ENCODE data around the gene GADD45G.

Gene GADD45G, protein sequence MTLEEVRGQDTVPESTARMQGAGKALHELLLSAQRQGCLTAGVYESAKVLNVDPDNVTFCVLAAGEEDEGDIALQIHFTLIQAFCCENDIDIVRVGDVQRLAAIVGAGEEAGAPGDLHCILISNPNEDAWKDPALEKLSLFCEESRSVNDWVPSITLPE

DNA sequence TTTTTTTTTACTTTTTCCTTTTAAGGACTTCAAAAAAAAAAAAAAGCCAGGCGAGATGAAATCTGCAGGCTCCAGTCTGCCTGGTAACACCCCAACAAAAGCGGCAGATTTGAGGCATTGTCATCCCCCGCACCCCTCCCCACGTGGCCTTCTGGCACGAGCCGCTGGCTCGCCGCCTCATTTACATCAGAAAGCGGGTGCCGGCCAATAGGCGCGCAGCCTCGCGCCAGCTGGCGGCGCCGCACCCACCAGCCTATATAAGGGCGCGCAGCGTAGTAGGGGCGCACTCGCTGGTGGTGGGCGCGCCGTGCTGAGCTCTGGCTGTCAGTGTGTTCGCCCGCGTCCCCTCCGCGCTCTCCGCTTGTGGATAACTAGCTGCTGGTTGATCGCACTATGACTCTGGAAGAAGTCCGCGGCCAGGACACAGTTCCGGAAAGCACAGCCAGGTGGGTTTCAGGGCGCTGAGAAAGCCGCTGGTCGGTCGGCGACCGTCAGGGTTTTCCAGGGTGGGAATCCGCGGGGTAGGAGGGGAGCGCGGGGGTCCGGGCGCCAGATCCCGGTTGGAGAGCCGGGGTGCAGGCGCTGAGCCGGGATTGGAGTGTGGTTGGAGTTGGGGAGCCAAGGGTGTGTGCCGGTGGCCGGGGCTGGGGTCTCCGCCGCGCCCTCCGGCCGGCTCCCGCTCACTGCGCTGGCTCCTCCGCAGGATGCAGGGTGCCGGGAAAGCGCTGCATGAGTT is at the start of gene GADD45G:
TSS of gene GADD45G (plus strand) at position 284 of the 736 bp plus-strand sequence. CDS start at position 394, 110 bp downstream.
- DNase-seq = peak; percentile 83 to 88

DNA sequence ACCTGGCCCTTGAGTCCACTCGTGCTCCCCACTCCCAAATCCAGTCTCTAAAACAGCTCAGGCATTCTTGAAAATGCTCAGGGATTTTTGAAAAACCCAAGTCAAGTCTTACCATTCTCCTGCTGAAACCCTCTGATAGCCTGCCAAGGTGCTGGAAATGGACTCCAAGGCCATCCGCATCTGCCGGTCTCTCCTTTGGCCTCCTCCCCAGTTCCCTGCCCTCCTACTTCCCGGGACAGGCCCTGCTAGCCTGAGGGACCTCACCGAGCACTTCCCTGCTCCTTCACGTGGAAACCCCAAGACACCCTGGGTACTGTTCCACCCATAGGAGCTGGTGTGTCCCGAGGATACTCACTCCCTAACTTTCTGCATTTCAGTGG is 49.8 kb upstream of the GADD45G start:
- DNase-seq = no peak

DNA sequence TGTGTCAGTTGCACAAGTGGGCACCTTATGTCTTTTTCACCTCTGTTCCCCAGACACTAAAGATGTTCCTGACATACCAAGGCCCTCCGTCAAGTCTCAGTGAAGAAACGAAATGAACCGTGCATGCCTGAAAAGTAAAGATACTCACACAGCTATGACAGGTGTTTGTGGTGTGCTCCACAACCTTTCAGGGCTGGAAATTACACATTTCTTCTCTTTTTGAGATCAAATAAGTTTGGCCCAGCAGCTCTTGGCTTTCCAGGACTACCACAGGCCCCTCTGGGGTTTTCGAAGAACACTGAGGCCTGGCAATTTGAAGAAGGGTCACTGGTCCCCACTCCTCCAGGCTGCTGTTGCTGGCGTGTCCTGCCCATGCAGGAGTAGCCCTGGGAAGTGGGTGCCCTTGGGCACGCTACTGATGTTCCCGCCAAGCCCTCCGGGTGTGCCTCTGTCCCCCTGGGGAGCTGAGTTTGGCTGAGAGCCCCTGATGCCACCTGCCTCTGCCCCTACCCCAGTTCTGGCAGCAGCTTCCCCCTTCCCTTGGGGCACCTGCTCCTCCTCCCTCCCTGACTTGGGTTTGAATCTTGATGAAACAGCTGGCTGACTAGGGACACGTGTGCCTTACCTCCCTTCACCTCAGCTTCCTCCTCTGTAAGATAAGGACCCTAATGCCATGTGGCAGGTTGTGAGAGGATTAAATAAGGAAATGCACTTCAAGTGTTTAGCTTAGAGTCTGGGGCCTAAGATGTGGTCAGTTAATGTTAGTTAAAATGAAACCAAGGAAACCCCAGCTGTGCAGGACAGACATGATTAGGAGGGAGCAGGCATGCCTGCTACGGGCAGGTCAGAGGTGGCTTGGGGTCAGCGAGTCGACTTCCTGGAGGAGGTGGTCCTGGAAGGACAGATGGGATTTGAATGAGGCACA is 49.1 kb upstream of the GADD45G start:
- no peak for DNase-seq

DNA sequence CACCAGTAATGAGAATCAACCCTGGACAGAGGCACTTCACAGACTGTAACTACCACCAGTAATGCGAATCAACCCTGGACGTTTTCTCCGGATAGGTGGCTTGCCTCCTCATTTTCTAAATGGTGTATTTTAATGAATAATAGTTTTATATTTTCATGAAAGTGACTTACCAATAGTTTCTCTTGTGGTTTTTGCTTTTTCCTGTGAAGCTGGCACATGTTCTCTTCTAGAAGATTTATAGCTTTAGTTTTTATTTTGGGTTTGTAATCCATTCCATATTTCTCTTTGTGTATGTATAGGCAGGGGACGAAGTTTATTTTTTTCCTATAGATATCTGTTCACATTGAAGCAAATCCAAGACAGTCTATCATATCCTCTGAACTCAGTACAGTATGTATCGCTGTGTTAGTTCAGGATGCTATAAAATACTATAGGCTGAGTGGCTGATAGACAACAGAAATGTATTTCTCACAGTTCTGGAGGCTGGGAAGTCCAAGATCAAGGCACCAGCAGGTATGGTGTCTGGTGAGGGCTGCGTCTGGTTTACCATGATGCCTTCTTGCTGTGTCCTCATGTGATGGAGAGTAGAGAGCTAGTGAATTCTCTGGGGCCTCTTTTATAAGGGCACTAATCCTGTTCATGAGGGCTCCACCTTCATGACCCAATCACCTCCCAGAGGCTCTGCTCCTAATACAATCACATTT is 46.5 kb upstream of the GADD45G start:
- DNase-seq = no peak

DNA sequence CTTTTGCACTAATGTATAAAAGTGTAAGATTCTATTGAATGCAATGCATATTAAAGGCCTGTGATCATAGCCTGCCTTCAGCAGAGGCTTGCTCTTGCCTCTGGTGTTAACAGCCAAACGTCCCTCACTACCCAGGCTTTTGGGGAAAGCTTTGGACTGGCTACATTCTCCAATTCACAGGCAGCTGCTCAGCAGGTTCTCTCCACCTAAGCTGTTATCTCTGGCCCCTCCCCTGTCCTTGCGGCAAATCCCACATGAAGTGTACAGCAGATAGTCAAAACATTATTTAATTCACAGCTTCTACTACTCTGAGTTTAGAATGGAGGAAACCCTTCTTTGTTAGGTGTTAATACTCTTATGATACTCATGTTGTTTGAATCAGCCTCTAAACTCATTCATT is 45.9 kb upstream of the GADD45G start:
- DNase-seq = no peak

DNA sequence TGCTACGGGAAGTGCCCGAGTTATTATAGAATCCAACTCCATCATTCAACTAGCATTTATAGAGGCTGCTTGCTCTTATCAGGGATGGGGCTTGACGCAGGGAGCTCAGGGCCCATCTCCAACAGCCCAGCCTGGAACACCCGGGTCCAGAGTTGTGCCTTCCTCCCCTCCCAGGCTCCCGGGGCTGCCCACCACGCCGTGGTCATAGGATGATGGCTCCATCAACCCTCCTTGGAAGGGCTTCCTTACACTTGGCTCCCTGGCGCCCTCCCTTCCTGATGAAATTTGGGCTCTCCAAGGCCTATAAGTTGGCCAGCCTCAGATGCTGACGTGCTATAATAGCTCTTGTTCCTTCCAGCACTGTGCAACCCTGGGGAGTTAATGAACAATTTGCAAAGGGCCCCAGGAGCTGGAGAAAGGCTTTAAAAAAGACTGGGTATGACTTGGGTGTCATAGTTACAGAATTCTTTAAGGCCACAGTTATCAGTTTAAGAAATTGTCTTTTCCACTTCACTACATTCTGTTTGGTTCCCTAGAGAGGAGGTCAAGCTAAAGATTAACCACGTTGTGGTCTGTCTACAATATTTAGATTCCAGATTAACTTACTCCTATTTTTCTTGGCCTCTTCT is 42.5 kb upstream of the GADD45G start:
- DNase-seq = no peak

DNA sequence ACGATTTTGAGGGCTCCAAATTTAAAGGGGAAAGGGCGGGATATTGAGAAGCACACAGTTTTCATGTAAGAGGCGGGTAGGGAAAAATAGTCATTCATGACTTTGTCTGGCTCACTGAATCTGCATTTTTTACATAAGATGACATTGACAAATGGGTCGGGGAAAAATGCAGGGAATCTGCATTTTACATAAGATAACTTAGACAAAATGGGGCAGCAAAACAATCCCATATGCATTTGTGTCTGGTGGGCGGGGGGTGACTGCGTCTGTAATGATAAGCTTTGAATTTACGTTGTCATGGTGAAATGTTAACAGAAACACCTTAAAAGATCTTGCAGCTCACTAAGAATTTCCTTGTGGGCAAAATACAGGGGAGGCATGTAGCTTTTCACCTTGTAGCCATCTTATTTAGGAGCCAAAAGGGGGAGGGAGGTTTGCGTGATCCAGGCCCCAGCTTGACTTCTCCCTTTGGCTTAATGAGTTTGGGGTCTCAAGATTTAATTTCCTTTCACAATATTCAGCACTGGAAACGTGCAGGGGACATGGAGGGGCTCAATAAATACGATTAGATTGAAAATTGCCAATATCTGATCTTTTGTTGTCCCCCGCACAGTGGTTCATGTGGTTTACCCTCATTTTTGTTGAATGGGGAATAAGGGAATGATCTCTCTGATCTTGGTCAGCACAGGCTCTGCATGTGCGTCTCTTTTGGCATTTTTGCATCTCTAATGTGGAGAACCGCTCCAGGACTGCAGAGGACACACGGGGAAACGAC is 41.1 kb upstream of the GADD45G start:
- DNase-seq = no peak

DNA sequence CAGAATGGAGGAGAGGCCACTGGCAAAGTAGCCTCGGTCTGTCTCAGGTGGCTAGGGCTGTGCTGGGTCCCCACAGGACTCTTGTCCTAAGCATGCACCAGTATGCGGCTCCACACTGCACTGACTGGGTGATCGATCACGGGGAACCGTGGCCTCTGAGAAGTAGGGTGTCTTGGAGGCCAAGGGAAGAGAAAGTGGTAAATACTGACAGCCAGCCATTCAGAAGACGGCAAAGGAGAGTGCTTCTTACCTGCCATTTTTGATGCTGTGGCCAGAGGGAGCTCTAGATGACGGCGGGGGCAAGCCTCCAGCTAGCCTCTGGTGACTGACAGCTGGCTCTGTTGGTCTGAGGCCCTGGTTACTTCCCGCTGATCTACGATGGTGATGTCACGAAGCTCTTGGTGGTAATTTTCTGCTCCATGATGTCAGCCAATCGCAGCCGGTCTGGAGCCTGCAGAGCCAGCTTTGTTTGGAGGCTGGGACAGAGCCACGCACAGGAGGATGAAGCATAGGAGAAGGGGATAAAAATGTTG is 40.4 kb upstream of the GADD45G start:
- DNase-seq = no peak

DNA sequence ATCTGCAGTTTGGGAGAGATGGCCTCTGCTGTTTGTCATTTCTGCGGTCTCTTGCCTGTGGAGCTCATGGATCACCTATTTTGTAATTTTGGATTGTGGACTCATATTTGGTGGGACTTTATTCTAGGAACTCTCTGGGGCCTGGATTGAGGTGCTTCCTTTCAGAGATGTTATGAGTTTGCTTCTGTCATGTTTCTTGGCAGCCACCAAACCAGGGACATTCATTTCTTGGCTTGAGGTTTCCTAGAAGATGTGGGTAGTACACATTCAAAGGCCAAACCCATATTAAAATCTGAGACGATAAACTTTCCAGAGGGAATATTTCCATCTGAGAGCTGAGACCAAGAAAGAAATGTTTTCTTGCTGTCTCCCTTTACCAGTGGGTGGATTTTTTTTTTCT is 37.2 kb upstream of the GADD45G start:
- DNase-seq = no peak

DNA sequence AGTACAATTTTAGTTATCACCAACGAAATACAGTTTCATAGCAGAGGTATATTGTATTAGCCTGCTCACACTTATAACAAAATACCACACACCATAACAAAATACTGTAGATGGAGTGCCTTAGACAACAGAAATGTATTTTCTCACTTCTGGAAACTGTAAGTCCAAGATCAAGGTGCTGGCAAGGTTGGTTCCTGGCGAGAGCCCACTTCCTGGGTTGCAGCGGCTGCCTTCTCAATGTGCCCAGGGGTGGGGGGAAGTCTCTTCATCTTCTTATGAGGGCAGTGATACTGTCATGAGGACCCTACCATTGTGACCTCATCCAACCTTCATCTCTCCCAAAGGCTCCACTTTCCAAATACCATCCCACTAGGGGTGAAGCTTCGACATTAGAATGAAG is 30.5 kb upstream of the GADD45G start:
- no peak for DNase-seq

DNA sequence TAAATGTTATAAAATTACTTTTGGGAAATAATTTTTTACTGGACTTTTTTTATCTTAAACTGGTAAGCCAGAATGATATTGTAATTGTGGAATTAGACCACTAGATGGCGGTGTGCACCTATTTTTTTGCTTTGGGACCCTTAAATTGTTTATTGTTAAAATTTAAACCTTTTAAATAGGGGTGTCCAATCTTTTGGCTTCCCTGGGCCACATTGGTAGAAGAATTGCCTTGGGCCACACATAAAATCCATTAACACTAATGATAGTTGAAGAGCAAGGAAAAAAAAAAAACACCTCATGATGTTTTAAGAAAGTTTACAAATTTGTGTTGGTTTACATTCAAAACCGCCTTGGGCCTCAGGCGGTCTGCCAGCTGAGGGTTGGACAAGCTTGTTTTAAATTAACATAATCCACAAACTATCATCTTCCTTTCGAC is 28.4 kb upstream of the GADD45G start:
- no peak for DNase-seq

DNA sequence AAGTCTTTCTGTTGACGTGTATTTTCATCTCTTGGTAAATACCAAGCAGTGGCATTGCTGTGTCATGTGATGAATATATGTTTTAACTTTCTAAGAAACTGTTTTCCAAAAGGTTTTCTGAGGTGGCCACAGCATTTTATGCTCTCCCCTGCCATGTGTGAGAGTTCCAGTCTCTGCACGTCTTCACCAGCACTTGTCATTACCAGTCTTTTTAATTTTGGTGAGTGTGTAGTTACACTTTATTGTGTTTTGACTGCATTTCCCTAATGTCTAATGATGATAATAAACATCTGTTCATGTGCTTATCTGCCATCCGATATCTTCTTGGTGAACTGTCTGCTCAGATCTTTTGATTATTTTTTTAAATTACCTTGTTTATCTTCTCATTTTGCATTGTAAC is 27.4 kb upstream of the GADD45G start:
- DNase-seq = no peak

DNA sequence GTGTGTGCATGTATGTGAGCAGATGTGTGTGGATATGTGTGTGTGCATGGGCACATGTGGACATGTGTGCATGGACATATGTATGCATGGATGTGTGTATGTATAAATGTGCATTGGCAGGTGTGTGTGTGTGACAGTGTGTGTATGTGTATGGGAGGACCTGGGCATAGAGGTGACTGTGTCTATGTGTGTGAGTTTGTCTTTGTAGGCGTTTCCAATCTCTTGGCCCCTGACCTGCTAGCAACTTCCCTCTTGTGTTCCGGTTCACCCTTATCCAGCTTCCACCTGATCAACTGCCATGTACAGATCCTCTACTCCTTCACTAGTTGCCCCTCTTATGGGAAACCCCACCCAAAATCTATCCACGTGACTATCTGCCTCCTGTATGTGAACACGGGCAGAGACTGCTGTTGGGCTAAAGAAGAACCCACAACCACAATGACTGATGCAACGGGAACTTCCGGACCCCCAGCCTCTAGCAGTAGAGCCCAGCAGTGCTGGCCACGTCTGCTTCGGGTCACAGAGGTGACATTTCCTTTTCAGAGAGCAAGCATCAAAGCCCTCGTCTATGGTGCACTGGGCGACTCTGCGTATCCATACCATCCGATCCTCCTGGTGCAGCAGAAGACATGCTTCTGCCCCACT is 24.9 kb upstream of the GADD45G start:
- DNase-seq = no peak

DNA sequence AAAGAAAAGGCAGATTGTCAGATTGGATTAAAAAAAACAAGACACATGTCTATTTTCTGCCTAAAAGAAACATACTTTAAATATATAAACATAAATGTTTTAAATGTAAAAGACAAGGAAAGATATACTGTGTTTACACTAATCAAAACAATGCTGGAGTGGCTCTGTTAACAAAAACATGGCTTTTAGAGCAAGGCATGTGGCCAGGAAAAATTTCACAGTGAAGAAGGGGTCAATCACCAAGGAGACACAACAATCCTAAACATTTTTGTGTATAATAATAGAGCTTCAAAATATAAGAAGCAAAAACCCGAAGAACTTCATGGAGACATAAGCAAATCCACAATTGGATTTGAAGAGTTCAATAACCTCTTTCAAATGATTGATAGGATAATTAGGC is 18.5 kb upstream of the GADD45G start:
- DNase-seq = no peak

DNA sequence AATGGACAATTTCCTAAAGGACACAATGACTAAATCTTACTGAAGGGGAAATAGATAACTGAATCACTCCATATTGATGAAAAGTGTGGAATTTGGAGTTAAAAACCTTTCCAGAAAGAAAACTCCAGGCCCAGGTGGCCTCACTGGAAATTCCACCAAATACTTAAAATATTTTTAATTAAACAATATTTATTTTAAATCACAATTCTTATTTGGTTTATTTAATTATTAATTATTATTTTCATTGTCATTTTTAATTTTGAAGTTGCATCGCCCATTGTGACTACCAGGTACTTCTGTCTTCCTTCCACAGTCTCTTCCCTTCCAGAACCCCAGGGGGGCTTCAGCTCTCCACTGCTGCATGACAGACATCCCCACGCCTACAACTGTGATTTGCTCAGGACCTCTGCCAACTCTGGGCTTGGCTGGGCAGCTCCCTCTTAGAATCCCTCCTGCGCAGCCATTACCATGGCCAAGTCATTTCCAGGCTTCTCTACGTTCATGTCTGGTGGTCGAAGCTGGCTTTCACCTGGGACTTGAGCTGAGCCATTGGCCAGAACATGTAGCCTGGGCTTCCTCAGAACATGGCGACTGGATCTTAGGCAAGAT is 16.4 kb upstream of the GADD45G start:
- DNase-seq = no peak

DNA sequence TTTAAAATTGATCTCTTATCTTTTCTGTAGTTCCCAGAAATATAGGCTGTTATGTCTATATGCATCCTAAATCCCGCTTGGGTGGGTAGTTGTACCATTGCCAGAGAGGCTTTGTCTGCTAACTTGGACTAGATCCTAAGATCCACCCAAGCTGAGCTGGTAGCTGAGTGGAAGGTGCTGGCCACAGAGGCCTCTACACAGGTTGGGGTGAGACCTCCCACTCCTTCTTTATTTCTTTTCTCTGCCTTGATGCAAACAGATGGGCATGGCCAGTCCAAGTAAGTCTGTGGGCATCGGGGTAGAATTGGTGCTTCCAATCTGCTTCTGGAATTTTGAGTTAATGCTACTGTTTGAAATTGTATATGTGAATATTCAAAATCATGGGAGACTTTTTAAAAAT is 14.4 kb upstream of the GADD45G start:
- DNase-seq = no peak

DNA sequence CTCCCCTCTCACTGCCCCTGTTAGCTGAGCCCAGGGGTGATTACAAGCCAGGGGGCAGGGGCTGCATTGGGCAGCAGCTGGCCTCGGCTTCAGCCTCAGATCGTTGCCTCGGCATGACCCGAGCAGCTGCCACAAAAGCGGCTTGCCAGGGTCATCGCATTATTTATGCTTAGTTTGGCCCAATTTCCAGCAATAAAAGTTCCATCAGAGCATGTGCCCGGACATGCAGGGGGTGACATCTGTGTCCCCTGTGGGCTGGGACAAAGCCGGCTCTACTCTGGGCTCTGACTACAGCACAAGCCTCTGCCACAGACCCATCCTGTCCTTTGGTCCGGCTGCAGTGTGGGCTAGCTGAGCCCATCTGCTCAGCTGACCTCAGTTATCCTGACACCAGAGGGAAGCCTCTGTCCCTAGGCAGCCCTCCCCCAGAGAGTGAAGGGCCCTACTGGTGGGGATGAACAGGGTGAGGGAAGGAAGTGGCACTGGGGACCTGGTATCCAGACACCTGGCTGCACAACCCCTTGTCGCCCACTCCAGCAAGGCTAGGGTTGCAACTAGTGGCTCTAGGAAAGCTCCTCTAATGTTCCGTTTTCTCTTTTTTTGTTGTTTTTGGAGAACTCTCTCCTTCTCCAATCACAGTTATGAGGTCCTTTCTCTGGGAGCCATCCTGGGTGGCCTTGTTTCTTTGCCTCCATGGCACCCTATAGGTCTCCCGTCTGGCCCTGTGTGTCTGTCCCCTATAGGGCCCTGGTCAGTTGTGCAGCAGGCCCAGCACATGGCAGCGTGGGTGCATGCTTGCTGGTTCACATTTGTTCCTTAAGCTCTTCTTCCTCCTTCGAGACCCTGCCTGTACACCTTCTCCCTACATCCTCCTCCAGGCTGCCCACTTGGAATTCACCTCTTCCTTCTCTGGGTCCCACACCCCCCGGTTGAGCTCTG is 13.3 kb upstream of the GADD45G start:
- no peak for DNase-seq

DNA sequence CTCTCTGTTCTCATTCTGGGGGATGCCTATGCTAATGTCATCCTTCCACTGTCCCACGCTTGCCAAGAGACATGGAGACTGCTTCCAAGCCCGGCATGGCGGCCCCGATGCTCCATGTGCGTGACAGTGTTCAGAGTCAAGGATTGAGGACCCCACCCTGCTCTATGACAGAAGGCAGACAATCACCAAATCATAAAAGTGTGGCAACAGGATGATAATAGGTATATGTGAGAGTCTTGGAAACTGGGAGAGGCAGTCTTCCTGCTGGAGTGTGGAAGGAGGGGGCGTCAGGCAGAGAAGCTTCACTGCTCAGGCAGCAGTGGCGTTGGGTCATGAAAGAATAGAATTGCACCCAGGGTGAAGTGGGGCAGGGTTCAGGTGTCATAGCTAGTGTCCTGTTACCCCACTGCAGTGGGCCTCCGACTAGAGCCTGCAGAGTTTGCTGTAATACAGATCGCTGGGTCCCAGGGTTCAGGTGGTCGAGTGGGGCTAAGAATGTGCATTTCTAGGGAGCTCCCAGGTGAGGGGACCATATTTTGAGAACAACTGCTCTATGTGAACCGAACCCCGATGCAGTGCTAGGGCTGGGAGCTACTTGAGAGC is 12.5 kb upstream of the GADD45G start:
- no peak for DNase-seq

Measured in activated T-cell treated with anti-CD3 and anti-CD28 coated beads, Interleukin-2, amount 50 U/mL, for 48 hours (primary cell).